HuH-7 (cell line): Measurements from ENCODE around the gene CHRNA7.
"Not testable (repeated sequence)": the region's sequence is repeated elsewhere in the genome, so short reads cannot be mapped to it uniquely, and the experiment has no call there.

ENCODE experiments used
- DNase-seq: peaks from one replicate; pipeline ENCODE4 v3.0.0; 2011; ENCODE audit warnings: low spot score

CHRNA7 gene

GRCh38 chr15:32193780-32194179 is 163.5 kb downstream of the CHRNA7 start:
- not testable (repeated sequence) for DNase-seq

GRCh38 chr15:32196206-32196605 is 165.9 kb downstream of the CHRNA7 start:
- not testable (repeated sequence) for DNase-seq

- not testable (repeated sequence) for DNase-seq
These were observed 168.6 kb downstream of the CHRNA7 start for GRCh38 chr15:32198938-32199337.

DNA sequence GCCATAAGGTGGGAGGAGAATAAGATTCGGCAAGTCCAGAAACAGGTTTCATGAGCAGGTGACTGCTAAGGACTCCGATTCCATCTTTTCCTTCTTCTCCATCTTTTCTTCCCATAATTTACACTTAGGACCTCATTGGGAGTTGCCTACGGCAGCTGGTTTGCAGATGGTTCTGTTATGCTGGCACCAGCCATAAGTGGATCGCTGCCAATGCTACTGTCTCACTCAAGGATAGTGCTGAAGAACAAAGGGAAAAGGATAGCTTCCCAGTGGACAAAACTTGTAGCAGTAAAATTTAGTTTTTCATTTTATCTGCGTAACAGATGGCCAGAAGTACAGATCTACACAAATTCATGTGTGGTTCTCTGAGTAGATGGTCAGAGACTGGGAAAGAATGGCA is 178.8 kb downstream of the CHRNA7 start:
- not testable (repeated sequence) for DNase-seq

GRCh38 chr15:32218666-32219065 is 188.4 kb downstream of the CHRNA7 start:
- DNase-seq, result no peak
